Smooth muscle cell (in vitro differentiated cells): ENCODE measurements around the gene ARNT2. TPM values are rescaled to one million over a fixed set of nuclear protein-coding genes. Genes with fewer than 3 reads are reported as not detected.

ENCODE experiments used
- DNase-seq: peaks from one replicate; lab custom pipeline; 2025; ENCODE audit not compliant: unreplicated experiment; lab: John Stamatoyannopoulos, UW
- H2AFZ ChIP-seq: fragments of 200-600 bp; sonication (generic); 2 replicates; pipeline ENCODE4 v1.6.0; 2016; ENCODE audit warnings: antibody characterized with exemption, low read depth, mild to moderate bottlenecking
- H3F3A ChIP-seq: fragments of 200-600 bp; sonication (generic); 2 replicates; pipeline ENCODE4 v1.6.0; 2017; ENCODE audit warnings: antibody characterized with exemption, low read depth
- H3K27ac ChIP-seq: fragments of 200-600 bp; sonication (generic); 2 replicates; pipeline ENCODE4 v1.5.1; 2016; ENCODE audit warnings: low read depth, mild to moderate bottlenecking
- H3K27me3 ChIP-seq: fragments of 200-600 bp; sonication (generic); 2 replicates; pipeline ENCODE4 v1.6.1; 2016; ENCODE audit warnings: low read depth, mild to moderate bottlenecking
- H3K36me3 ChIP-seq: fragments of 200-600 bp; sonication (generic); 2 replicates; pipeline ENCODE4 v1.5.1; 2016; ENCODE audit warnings: low read depth
- H3K4me1 ChIP-seq: fragments of 200-600 bp; sonication (generic); 2 replicates; pipeline ENCODE4 v1.5.1; 2016; ENCODE audit warnings: low read depth
- H3K4me2 ChIP-seq: fragments of 200-600 bp; sonication (generic); 2 replicates; pipeline ENCODE4 v1.6.0; 2016; ENCODE audit warnings: mild to moderate bottlenecking
- H3K4me3 ChIP-seq: fragments of 200-600 bp; sonication (generic); 2 replicates; pipeline ENCODE4 v1.5.1; 2016; ENCODE audit warnings: mild to moderate bottlenecking
- H3K79me2 ChIP-seq: fragments of 200-600 bp; sonication (generic); 2 replicates; pipeline ENCODE4 v1.6.0; 2016; ENCODE audit warnings: low read depth, mild to moderate bottlenecking
- H3K9ac ChIP-seq: fragments of 200-600 bp; sonication (generic); 2 replicates; pipeline ENCODE4 v1.6.0; 2016; ENCODE audit warnings: low read depth
- H3K9me3 ChIP-seq: fragments of 200-600 bp; sonication (generic); replicated peaks from 2 replicates; pipeline ENCODE4 v1.5.1; 2016; ENCODE audit warnings: low read depth
- H4K20me1 ChIP-seq: fragments of 200-600 bp; sonication (generic); 2 replicates; pipeline ENCODE4 v1.6.0; 2016; ENCODE audit warnings: low read depth
- CTCF ChIP-seq: fragments of 200-600 bp; sonication (generic); IDR thresholded peaks from 2 replicates; pipeline ENCODE4 v1.5.1; 2017; ENCODE audit warnings: borderline replicate concordance, mild to moderate bottlenecking, antibody characterized with exemption; ENCODE audit not compliant: insufficient read depth, poor library complexity, severe bottlenecking
- WGBS: methylation state at CpG from one replicate; pipeline ENCODE4 v1.1.7; 2016; ENCODE audit warnings: low lambda C conversion rate; 5-methylcytosine and 5-hydroxymethylcytosine counted together
- polyA plus RNA-seq: library from polyadenylated mRNA; unstranded; fragments of >200 nt; fragmentation: Nextera tagmentation; extraction: Ambion mirVana; gene quantifications from 2 replicates; pipeline ENCODE4 v1.2.1, GENCODE V29; 2016
- total RNA-seq: library from RNA; depleted of rRNA; stranded (reverse); fragments of >200 nt; gene quantifications from 2 replicates; pipeline ENCODE4 v1.2.3, GENCODE V29; 2014

ARNT2 gene
- total and polyA plus RNA-seq, 2 experiments from 2014 or later: 0.55 to 2.8 TPM

DNA sequence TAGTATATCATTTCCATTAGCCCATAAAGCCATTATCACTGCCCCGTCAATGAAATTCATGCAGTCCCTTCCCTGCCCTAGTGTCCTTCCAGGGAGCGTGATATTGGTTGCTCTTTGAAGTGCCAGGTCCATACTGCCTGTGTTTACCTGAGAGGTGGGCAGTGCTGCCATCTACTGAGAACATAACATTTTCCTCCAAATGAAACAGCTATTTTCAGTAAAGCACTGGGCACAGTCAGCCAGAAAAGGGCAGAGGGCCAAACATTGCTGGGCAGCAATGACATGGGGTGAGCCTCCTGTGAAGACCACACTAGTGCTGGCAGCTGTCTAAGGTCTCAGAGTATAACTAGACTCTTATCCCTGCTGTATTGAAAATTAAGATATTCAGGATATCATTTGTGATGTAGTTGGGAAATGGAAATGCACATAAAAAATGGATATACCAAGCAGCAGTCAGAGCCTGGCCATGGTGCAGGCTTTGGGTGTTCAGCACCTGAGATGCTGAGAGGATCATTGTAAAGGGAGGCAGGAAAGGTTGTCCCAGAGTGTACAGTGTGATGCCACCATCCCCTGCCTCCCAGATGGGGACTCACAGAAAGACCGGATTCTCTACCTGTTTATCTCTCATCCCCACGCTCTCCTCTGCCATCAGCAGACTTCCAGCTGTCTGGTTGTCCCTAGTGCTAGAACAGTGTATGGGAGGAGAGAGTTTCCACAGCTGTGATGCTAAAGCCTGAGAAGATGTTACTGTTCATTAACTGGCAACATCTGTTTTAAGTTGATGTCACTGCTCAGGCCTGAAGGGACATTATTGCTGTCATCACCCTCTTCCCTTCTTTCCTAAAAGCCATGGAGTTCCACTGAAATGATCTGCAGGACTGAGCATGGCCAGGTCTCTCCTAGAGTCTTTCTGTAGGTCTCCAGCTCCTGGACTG is 108.8 kb downstream of the ARNT2 start:
- Histone ChIP-seq H3K79me2 (no peaks in the 10 kb centered on the region), H3K9ac (no peak overlapping the region), H3F3A (no peaks in the 10 kb centered on the region), H3K4me2 (no peak overlapping the region), H3K27me3 (no peaks in the 10 kb centered on the region), H2AFZ (no peak overlapping the region), H3K9me3 (no peaks in the 10 kb centered on the region), H3K27ac (no peak overlapping the region), H3K4me3 (no peak overlapping the region), H3K4me1 (no peaks in the 10 kb centered on the region), H3K36me3 (no peaks in the 10 kb centered on the region), H4K20me1 (no peaks in the 10 kb centered on the region)
- TF ChIP-seq CTCF: no peak
- WGBS: 68% methylated on average over 4 of the region's 4 CpGs
- DNase-seq: no peak

DNA sequence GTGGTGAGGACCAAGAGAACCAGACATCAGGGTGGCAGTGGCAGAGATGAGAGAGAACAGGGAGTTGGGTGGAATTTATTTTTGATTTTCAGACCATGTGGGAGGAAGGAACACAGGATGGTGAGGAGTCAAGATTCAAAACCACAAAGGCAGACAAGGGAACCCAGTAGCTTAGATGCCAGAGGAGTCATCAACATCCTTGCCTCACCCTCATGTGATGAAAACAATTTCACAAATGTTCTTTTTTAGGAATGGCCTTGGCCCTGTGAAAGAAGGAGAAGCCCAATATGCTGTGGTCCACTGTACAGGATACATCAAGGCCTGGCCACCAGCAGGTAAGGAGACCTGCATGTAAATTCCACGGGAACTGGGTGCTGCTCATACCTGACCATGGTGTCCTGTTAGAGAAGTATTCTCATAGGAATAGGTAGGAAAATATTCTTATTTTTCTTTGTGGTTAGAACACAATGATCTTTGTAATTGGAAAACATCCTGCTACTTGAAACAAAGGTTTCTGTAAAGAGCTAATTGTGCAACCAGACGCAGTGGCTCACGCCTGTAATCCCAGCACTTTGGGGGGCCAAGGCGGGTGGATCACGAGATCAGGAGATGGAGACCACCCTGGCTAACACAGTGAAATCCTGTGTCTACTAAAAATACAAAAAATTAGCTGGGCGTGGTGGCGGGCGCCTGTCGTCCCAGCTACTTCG is 110.0 kb downstream of the ARNT2 start:
- H3F3A ChIP-seq: no peaks in the 10 kb centered on the region
- H3K4me3 ChIP-seq: no peak overlapping the region
- TF ChIP-seq CTCF: no peak
- H3K4me1 ChIP-seq: no peaks in the 10 kb centered on the region
- H2AFZ ChIP-seq: no peak overlapping the region
- no peaks in the 10 kb centered on the region for H3K79me2 ChIP-seq
- H3K9me3 ChIP-seq: no peaks in the 10 kb centered on the region
- no peaks in the 10 kb centered on the region for H4K20me1 ChIP-seq
- no peak overlapping the region for H3K9ac ChIP-seq
- H3K27ac ChIP-seq: no peak overlapping the region
- no peak for DNase-seq
- no peaks in the 10 kb centered on the region for H3K27me3 ChIP-seq
- no peak overlapping the region for H3K4me2 ChIP-seq
- no peaks in the 10 kb centered on the region for H3K36me3 ChIP-seq
- WGBS: 93% methylated on average over 10 of the region's 10 CpGs

- Histone ChIP-seq H2AFZ (no peak overlapping the region), H4K20me1 (no peaks in the 10 kb centered on the region), H3K4me1 (no peaks in the 10 kb centered on the region), H3K4me2 (no peak overlapping the region), H3F3A (no peaks in the 10 kb centered on the region), H3K79me2 (no peaks in the 10 kb centered on the region), H3K36me3 (no peaks in the 10 kb centered on the region), H3K9me3 (no peaks in the 10 kb centered on the region), H3K9ac (no peak overlapping the region), H3K27me3 (no peaks in the 10 kb centered on the region), H3K27ac (no peak overlapping the region), H3K4me3 (no peak overlapping the region)
- no peak for TF ChIP-seq CTCF
- DNase-seq: no peak
These were observed 113.1 kb downstream of the ARNT2 start for GRCh38 chr15:80517290-80517689.
